ENCODE results near the gene PPP1R3F.
"Not testable (repeated sequence)": the region's sequence is repeated elsewhere in the genome, so short reads cannot be mapped to it uniquely, and the experiment has no call there.

Gene PPP1R3F

DNA sequence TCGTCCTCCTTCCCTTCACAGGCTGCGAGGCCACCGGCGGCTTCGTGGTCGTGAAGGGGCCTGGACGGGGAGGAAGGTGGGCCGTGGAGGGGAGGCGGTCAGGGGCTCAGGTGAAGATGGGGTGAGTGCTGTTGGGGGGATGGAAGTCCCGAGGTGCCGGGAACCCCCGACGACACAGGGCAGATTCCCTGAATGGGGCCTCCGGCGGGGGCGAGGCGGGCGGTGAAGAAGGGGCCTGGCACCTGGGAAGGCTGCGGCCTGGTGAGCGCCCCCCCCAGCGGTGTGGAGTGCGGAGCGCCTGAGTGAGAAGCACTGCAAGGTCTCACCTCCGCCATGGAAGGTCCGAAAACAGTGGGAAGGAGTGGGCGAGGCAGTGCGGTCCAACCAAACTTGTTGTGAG lies 52.7 kb downstream of the PPP1R3F start:
- DNase-seq: not testable (repeated sequence)

GRCh38 chrX:49323735-49324134 lies 54.1 kb downstream of the PPP1R3F start:
- DNase-seq: not testable (repeated sequence)

DNA sequence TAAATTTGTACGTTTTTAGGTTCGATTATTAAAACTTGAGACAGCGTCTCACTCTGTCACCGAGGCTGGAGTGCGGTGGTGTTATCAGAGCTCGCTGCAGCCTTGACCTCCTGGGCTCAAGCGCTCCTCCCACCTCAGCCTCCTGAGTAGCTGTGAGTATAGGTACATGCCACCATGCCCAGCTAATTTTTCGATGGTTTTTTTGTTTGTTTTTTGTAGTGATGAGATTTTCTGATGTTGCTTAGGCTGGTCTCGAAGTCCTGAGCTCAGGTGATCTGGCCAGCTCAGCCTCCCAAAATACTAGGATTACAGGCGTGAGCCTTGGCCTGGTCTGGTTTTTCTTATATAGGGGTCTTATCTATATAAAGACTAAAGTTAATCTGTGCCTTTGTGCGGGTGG lies 60.8 kb downstream of the PPP1R3F start:
- not testable (repeated sequence) for DNase-seq

DNA sequence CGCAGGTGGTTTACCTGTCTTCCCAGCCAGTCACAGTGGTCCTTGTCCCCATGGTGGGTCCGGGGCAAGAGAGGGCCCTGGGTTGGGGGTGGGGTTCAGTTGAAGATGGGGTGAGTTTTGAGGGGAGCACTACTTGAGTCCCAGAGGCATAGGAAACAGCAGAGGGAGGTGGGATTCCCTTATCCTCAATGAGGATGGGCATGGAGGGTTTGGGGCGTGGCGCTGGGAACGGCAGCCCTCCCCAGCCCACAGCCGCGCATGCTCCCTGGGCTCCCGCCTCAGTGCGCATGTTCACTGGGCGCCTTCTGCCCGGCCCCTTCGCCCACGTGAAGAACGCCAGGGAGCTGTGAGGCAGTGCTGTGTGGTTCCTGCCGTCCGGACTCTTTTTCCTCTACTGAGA lies 61.7 kb downstream of the PPP1R3F start, which contains the start of gene GAGE13:
Gene GAGE13, plus strand, starts transcription at position 301 of the 400 bp plus-strand sequence. CDS start 1,156 bp downstream, outside the sequence.
- not testable (repeated sequence) for DNase-seq

DNA sequence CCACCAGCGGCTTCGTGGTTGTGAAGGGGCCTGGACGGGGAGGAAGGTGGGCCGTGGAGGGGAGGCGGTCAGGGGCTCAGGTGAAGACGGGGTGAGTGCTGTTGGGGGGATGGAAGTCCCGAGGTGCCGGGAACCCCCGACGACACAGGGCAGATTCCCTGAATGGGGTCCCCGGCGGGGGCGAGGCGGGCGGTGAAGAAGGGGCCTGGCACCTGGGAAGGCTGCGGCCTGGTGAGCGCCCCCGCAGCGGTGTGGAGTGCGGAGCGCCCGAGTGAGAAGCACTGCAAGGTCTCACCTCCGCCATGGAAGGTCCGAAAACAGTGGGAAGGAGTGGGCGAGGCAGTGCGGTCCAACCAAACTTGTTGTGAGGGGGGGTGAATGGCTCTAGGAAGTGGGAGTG lies 62.2 kb downstream of the PPP1R3F start:
- DNase-seq: not testable (repeated sequence)
